Sigmoid colon (tissue), 4 donors: Measurements from ENCODE around the gene NRXN3.

Experiments used
- CTCF ChIP-seq, 4 experiments: fragments of 450-650 bp in 3 of 4; fragments of 200-600 bp in 1 of 4; IDR thresholded peaks; one replicate each; pipeline ENCODE4 v1.5.1; 2016 to 2019; ENCODE audit warnings: antibody characterized with exemption in 4 of 4, mild to moderate bottlenecking in 3 of 4, moderate library complexity in 2 of 4
- POLR2AphosphoS5 ChIP-seq, 4 donors: sonication (generic); formaldehyde crosslinking; IDR thresholded peaks; one replicate each; pipeline ENCODE4 v1.6.1; 2017; ENCODE audit warnings: antibody characterized with exemption in 4 of 4

- no peak for TF ChIP-seq CTCF (IDR thresholded peaks at IDR 0.05)
- no peak for TF ChIP-seq POLR2AphosphoS5 (IDR thresholded peaks at IDR 0.05)
Observed at GRCh38 chr14:78197051-78197450, 26.9 kb downstream of the NRXN3 start.
